K562 (cell line): Measurements from ENCODE around the gene SLC22A23. TPM values are rescaled to one million over a fixed set of nuclear protein-coding genes. Genes with fewer than 3 reads are reported as not detected.

Experiments
- CHAMP1 ChIP-seq: fragments of 450-650 bp; IDR thresholded peaks from 2 replicates; pipeline ENCODE4 v1.6.1; 2016; ENCODE audit warnings: mild to moderate bottlenecking
- CREB3 ChIP-seq: fragments of 450-650 bp; conservative IDR thresholded peaks from 2 replicates; pipeline ENCODE4 v1.6.1; 2016; ENCODE audit warnings: missing genetic modification characterization, low read depth, mild to moderate bottlenecking, missing compliant biosample characterization, moderate library complexity
- FOXK1 ChIP-seq: sonication (generic); formaldehyde crosslinking; IDR thresholded peaks from 2 replicates; pipeline ENCODE4 v1.8.0; 2022; ENCODE audit warnings: missing genetic modification reagents, mild to moderate bottlenecking, borderline replicate concordance
- KAT8 ChIP-seq: fragments of 450-650 bp; IDR thresholded peaks from 2 replicates; pipeline ENCODE4 v1.6.1; 2016; ENCODE audit warnings: low read depth, mild to moderate bottlenecking
- KHSRP ChIP-seq: fragments of 450-650 bp; IDR thresholded peaks from 2 replicates; pipeline ENCODE4 v1.6.1; 2017
- KLF6 ChIP-seq: fragments of 250-450 bp; sonication (Bioruptor Pico); IDR thresholded peaks from 2 replicates; pipeline ENCODE4 v1.4.0; 2020; ENCODE audit warnings: mild to moderate bottlenecking, moderate library complexity, borderline replicate concordance
- MTA2 ChIP-seq: fragments of 450-650 bp; IDR thresholded peaks from 2 replicates; pipeline ENCODE4 v1.6.1; 2016; ENCODE audit warnings: low read depth
- NR0B1 ChIP-seq: fragments of 450-650 bp; IDR thresholded peaks from one replicate; pipeline ENCODE4 v1.6.1; 2018; ENCODE audit warnings: mild to moderate bottlenecking, moderate library complexity; ENCODE audit not compliant: partially characterized antibody
- PRDM10 ChIP-seq: fragments of 450-650 bp; IDR thresholded peaks from 2 replicates; pipeline ENCODE4 v1.6.1; 2018; ENCODE audit not compliant: partially characterized antibody
- PREB ChIP-seq: sonication (generic); formaldehyde crosslinking; IDR thresholded peaks from 2 replicates; pipeline ENCODE4 v1.8.1; 2023; ENCODE audit warnings: mild to moderate bottlenecking, missing genetic modification reagents
- RBM25 ChIP-seq: fragments of 200-400 bp; formaldehyde crosslinking; IDR thresholded peaks from 2 replicates; pipeline ENCODE4 v1.6.1; 2018; ENCODE audit warnings: low read length, low read depth, moderate library complexity; ENCODE audit not compliant: severe bottlenecking
- RFX5 ChIP-seq: IDR thresholded peaks from 2 replicates; pipeline ENCODE4 v1.6.1; 2011; ENCODE audit warnings: low read depth, mild to moderate bottlenecking, improper control_type of control experiment, low read length
- SLC30A9 ChIP-seq: fragments of 250-450 bp; sonication (Bioruptor Pico); IDR thresholded peaks from 2 replicates; pipeline ENCODE4 v1.8.0; 2022; ENCODE audit warnings: mild to moderate bottlenecking, moderate library complexity
- SNIP1 ChIP-seq: fragments of 450-650 bp; IDR thresholded peaks from 2 replicates; pipeline ENCODE4 v1.7.1; 2017; ENCODE audit warnings: low read depth, mild to moderate bottlenecking
- SP1 ChIP-seq: sonication (generic); formaldehyde crosslinking; IDR thresholded peaks from 2 replicates; pipeline ENCODE4 v1.8.1; 2022; ENCODE audit warnings: mild to moderate bottlenecking, missing genetic modification reagents
- SRSF7 ChIP-seq: fragments of 200-400 bp; formaldehyde crosslinking; optimal IDR thresholded peaks from 2 replicates; pipeline ENCODE3; 2017; ENCODE audit warnings: mild to moderate bottlenecking, low read depth, low read length
- SUPT5H ChIP-seq: fragments of 450-650 bp; IDR thresholded peaks from 2 replicates; pipeline ENCODE4 v1.6.1; 2016
- THRAP3 ChIP-seq: fragments of 450-650 bp; IDR thresholded peaks from 2 replicates; pipeline ENCODE4 v1.6.1; 2016; ENCODE audit warnings: mild to moderate bottlenecking, inconsistent platforms, borderline replicate concordance
- ZEB2 ChIP-seq: fragments of 450-650 bp; IDR thresholded peaks from 2 replicates; pipeline ENCODE4 v1.6.1; 2016
- ZNF75A ChIP-seq: fragments of 450-650 bp; formaldehyde crosslinking; IDR thresholded peaks from 2 replicates; pipeline ENCODE4 v1.4.0; 2020; ENCODE audit warnings: mild to moderate bottlenecking
- polyA plus RNA-seq, 8 experiments: library from polyadenylated mRNA; depleted of rRNA in 4 of 8; stranded (reverse) in 5 of 8; unstranded in 3 of 8; fragments of >200 nt; fragmentation: Nextera tagmentation in 2 of 8; fragmentation: Illumina TruSeq in 1 of 8; extraction: Ambion mirVana in 2 of 8; extraction: Trizol in 1 of 8; gene quantifications; 2 replicates each; pipeline versions ENCODE4 v1.2.1 to v1.2.3, GENCODE V29; 2011 to 2014; ENCODE audit warnings: inconsistent platforms in 1 of 8, missing spikeins in 1 of 8
- total RNA-seq, 7 experiments: library from RNA; depleted of rRNA in 6 of 7; stranded (reverse); fragments of >200 nt in 6 of 7; fragmentation: Illumina TruSeq in 2 of 7; extraction: Trizol in 2 of 7; gene quantifications; 2 replicates each; pipeline versions ENCODE4 v1.2.1 to v1.2.3, GENCODE V29; 2011 to 2021; ENCODE audit warnings: low replicate concordance in 1 of 7

Gene SLC22A23
- total and polyA plus RNA-seq, 9 of the 15 experiments (the other 6 are each of a cell fraction or from before 2014, with no cell fraction given) = 0.30 to 8.7 (median 2.5) TPM

GRCh38 chr6:3228771-3229565 is 227.9 kb downstream of the SLC22A23 start (continued):
- TF ChIP-seq SP1 (0 out of 2 replicates have a peak, but pooled peaks have one; percentile 31), MTA2 (no peak), RFX5 (no peak), CREB3 (tag) (no peak), ZEB2 (peak; percentile 63; the same call in 1 of the 2 replicates), KLF6 (CRISPR knock-in tag) (no peak), SRSF7 (no peak), PRDM10 (no peak), SLC30A9 (CRISPR knock-in tag) (no peak), RBM25 (no peak), KAT8 (no peak), CHAMP1 (no peak), ZNF75A (CRISPR knock-in tag) (no peak), THRAP3 (no peak), PREB (CRISPR knock-in tag) (no peak), NR0B1 (no peak), SNIP1 (no peak), SUPT5H (no peak), FOXK1 (CRISPR knock-in tag) (no peak), KHSRP (no peak)
